ENCODE measurements around the gene SHC2.

GRCh38 chr19:440391-441212, 20.2 kb downstream of the SHC2 start:
- no peak for TF ChIP-seq CTCF (IDR thresholded peaks at IDR 0.05)
- no peak for TF ChIP-seq POLR2A (IDR thresholded peaks at IDR 0.05)
